ENCODE data around the gene THNSL1. TPM values are rescaled to one million over a fixed set of nuclear protein-coding genes. Genes with fewer than 3 reads are reported as not detected.

THNSL1 gene
- polyA plus RNA-seq, 3 donors, result 14.1 to 17.2 (median 15.4) TPM

DNA sequence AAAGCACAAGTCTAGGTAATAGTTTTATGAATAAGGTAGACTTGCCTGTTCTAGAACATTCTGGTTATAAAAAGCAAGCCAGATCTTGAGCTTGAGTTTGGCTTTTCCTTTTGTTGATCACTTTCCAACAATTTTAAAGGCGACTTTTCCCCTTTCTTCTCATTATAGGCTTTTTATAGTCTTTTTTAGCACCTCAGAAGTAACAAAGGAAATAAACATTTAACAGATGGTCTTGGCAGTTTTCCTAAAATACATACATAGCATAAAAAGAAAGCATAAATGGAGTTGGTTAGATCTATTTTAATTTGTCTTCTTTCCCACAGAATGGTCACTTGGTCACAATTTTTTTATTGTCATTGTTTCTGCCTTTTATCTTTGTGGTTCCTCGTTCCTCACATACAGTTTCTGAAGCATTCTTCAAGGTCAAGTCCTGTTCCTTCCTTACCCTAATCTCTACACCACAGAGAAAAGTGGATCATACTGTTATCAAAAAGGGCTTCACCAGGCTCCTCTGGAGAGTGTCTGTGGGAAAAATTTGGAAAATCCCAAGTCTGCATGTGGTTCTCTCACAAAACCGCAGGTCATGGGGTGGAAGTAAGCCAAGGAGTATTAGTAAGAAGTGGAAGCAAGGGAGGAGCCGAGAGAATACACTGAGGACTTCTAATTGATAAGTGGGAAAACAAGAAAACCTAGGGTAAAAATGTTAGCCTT, 31.3 kb downstream of the THNSL1 start:
- DNase-seq (ENCODE audit: extremely low read depth in 1 of 11, low read depth in 9 of 11, low spot score in 4 of 11), result no peak

DNA sequence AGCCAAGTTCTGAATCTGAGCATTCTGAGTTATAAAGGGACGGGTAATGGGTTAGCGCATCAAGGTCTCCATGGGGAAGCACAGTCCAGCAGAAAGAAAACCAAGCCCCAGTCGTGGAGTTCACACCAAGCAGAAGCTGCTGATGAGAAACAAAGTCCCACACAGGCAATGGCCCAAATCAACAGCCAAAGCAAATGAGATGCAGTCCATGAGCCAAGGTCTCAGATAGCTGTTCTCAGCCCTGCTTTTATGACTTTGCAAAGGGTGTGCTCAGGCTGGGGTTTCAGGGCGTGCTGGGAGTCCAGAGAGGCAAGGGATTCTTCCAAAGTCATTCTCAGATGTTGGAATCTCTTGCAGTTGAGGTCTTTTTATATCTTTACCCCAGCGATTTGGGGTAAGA, 32.0 kb downstream of the THNSL1 start:
- no peak for DNase-seq (ENCODE audit: extremely low read depth in 1 of 11, low read depth in 9 of 11, low spot score in 4 of 11)

DNA sequence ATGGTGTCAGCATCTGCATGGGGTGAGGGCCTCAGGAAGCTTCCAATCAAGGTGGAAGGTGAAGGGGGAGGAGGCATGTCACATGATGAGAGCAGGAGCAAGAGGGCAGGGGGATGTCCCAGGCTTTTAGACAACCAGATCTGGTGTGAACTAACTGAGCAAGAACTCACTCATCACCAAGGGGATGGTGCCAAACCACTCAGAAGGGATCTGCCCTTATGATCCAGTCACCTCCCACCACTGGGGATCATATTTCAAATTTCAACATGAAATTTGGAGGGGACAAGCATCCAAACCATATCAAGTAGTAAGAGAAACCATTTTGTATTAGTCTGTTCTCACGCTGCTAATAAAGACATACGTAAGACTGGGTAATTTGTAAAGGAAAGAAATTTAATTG, 33.6 kb downstream of the THNSL1 start:
- no peak for DNase-seq (ENCODE audit: extremely low read depth in 1 of 11, low read depth in 9 of 11, low spot score in 4 of 11)

DNA sequence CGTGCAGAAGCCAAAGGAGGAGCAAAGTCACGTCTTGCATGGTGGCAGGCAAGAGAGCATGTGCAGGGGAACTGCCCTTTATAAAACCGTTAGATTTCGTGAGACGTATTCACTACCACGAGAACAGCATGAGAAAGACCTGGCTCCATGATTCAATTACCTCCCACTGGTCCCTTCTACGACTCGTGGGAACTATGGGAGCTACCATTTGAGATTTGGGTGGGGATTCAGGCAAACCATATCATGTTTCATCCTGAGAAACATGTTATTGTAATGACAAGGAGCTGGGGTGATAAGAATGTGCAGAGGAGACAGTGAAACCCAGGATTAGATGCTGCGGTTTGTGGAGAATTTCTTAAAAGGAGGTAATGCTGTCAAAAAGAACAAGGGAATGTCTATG, 34.0 kb downstream of the THNSL1 start:
- DNase-seq (ENCODE audit: extremely low read depth in 1 of 11, low read depth in 9 of 11, low spot score in 4 of 11), result no peak

DNA sequence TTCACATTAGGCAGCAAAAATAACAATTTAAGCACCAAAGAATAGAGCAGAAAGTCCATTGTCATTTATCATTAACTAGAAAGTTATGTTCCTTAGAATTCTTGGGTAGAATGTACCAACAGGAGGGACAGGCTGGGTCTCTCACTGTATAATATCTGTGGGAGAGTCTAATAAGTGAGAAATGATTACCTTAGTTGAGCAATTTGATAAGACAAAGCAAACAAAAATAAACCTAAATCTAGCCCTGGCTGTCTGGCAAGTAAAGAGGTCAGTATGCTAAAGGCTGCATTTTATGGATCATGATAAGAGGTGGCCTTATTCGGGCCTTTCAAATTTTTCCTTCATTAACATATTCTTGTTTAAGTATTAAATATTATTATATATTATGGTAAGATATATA, 35.6 kb downstream of the THNSL1 start:
- DNase-seq (ENCODE audit: extremely low read depth in 1 of 11, low read depth in 9 of 11, low spot score in 4 of 11), result no peak

DNA sequence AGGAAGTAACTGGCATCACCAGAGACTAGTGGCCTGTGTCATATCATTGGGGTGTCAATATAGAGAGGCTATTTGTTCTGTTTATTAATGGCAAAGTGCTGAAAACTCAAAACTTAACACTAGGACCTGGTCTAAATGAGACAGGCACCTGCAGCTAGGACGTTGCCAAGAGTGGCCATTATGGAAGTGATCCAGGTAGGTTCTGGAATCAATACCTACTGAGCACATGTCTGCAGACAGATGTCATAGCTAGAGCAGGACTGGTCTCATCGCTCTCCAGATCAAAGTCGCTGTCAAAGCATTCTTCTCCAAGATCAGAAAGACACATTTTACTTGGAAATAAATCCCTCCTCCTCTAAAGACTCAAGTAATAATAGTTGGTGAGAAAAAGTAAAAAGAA, 40.3 kb downstream of the THNSL1 start:
- DNase-seq (ENCODE audit: extremely low read depth in 1 of 11, low read depth in 9 of 11, low spot score in 4 of 11), result no peak

DNA sequence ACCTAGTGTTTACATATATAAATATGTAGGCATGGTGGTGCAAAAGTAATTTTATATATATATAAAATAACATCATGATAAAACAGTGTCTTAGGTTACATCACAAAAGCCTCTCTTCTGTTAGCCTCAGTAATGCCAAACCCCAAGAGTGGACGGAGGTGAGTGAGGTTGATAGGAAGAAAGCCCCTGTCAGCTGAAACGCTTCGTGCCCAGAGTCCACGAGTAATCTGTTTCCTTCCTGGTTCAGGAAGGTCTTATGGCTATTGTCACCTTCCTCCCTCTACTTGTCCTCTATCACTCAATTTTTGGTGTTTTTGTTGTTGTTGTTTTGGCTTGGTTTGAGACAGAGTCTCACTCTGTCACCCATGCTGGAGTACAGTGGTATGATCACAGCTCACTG, 41.5 kb downstream of the THNSL1 start:
- no peak for DNase-seq (ENCODE audit: extremely low read depth in 1 of 11, low read depth in 9 of 11, low spot score in 4 of 11)

DNA sequence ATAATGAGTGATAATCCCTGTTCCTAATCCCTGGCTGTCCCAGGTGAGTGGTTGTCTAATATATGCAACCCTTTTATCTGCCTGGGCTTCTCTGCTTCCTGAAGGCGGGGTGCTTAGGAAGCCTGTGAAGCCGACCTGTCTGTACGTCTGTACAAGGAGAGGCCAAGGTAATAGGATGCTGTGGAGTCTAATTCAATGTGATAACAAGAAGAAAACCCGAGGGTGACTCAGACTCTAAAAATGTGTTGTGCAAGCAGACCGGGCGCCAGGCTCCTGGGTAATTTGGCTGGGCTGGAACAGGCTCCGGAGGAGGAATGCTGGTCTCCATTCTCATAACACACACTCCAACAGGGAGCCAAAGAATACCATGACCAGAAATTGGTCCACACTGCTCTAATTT, 43.6 kb downstream of the THNSL1 start:
- DNase-seq (ENCODE audit: extremely low read depth in 1 of 11, low read depth in 9 of 11, low spot score in 4 of 11), result no peak

DNA sequence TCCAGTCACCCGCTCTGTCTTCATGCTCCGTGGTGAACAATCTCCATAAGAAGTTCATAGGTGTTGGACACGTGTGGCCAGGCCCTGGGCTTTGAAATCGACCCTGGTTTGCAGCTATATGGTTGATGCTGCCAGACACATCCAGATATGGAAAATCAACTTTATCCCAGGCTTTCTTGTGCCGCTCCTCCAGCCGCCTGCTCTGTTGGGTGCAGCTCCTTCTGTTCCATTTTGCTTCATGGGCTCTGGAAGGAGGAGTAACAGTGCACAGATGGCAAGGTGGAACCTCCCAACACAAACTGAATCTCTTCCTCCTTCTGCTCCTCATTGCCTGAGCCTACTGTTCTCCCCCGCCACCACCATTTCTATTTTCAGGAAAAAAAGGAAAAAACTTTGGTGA, 44.7 kb downstream of the THNSL1 start:
- DNase-seq (ENCODE audit: extremely low read depth in 1 of 11, low read depth in 9 of 11, low spot score in 4 of 11), result no peak

DNA sequence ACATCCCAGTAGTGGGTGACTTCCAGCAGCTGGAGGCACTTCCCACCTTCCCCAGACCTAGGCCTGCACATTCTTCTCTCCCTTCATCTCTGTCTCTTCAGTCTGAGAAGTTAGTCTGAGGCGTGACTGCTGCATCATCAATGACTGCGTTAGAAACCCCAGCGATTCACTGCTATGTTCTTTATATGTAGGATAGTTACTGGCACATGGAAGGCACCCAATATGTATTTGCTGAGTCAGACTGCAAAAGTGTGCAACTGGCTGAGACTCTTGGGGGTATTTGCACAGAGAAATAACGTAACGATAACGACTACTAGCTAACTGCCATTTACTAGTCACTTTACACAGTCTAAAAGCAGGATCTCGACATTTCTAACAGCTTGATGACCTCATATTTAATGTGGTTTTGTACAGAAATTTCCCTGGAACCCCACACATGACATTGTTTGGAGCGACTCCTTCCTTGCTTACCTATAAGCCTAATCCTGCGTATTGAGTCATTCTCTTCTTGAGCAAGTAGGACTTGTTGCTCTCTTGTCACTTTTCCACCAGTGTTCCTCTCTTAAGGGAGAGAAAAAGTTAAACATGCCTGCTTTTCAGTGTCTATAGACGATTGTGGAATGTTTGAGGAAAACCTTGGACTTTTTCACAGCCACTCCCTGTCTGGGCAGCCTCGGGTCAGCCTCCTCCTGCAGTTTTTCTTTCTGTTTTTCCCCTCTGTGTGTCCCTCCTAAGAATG, 45.5 kb downstream of the THNSL1 start:
- DNase-seq (ENCODE audit: extremely low read depth in 1 of 11, low read depth in 9 of 11, low spot score in 4 of 11), result no peak

DNA sequence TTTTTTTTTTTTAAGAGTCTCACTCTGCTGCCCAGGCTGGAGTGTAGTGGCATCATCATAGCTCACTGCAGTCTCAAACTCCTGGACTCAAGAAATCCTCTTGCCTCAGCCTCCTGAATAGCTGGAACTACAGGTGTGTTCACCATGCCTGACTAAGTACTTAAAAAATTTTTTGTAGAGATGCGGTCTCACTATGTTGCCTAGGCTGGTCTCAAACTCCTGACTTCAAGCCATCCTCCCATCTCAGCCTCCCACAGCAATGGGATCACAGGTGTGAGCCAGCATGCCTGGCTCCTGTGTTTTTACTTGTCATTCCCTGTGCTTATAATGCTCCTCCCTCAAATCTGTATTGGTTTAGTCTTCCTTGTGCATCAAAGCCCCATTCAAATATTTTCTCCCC, 46.7 kb downstream of the THNSL1 start:
- no peak for DNase-seq (ENCODE audit: extremely low read depth in 1 of 11, low read depth in 9 of 11, low spot score in 4 of 11)

DNA sequence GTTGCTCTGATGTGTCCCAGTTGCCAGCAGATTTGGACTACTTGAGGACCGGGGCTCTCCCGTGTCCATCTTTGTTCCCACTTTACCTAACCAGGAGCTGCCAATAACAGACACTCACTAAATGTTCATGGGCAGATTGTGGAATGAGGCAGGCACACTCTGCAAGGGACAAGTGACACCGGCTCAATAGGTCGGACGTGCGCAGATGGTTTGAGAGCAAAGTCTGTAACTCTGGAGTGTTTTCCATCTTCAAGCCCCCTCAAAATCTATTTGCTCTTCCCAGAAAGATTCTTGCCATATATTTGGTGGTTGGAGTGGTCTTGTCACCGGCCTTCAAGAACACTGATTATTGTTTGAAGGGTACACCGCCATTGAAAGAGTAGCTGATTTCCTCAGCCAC, 47.2 kb downstream of the THNSL1 start:
- no peak for DNase-seq (ENCODE audit: extremely low read depth in 1 of 11, low read depth in 9 of 11, low spot score in 4 of 11)

DNA sequence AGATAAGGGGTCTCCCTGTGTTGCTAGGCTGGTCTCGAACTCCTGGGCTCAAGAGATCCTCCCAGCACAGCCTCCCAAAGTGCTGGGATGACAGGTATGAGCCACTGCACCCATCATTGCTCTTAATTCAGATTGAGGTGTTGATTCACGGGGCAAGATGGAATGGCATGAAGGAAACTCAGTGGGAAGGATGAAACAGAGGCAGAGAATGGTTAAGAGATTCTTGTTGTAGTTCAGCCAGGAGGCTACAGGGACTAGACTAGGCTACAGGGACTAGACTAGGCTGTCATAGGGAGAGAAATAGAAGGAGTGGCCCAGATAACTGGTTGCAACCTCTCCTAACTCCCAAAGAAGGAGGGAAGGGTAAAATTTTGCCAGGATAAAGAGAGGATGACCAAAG, 48.0 kb downstream of the THNSL1 start:
- DNase-seq (ENCODE audit: extremely low read depth in 1 of 11, low read depth in 9 of 11, low spot score in 4 of 11), result no peak

DNA sequence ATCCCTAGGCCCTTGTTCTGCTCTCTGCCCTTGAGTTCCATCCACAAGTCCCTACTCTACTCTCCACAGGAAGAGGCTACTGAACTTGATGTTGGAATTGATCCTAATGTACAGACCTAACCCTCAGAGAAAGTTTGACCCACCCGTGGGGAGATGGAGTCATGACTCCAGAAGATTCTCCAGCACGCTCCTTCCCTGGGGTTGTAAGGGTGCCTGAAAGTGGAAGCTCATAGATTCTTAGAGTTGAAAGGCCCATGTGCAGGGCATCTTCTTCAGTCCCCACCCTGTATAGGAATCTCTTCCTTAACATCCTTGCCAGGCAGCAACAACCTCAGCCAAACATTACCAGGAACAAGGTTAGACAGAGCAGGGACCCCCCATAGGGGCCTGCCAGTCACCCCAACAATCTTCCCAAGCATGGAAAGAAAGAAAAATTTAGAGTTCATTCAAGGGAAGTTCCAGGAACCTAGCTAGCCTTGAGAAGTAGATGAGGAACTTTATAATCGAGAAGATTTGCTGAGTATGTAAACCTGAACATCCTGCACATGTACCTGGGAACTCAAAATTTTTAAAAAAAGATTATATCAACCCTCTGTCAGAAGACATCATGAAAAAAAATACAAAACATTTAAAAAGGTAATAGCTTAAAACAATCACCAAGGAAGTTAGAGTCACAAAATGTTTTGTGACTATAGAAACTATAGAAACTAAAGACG, 49.5 kb downstream of the THNSL1 start:
- DNase-seq (ENCODE audit: extremely low read depth in 1 of 11, low read depth in 9 of 11, low spot score in 4 of 11), result no peak

DNA sequence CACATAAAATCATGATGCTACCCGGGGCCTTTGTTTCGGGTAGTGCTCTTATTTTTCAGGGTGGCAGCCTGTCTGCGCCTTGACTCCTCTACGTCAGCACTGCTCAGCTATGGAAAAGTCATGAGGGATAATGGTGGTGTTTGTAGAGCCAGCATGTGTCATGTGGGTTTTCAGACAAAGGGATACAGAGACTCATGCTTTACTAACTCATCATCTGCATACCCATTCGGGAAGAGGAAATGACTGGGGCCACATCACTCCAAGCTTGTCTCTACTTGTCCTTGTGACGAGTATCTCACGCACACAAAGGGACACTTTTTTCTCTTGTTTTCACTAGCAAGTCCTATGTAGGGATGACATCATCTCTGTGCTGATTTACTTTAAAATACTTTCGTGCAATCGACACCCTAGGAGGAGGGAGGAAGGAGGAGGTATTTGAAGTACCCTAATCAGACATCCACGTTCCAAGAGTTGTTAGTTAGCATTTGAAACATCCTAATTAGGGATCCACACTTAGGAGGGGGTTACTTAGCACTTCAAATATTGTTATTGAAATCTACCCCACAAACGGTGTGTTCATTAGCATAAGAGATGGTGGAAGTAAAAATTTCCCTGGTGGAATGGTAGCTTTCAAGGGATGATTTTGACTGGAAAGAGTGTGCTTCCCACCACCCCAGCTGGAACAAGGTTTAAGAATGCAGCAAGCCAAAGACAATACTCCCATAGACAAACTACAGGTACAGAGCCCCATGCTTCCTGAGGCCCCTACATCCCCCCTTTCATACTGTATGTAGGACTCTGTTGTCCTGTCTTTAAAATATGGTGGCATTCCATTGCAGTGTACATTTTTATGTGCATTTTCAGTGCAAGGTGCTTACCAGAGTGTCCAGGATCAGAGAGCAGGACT, 52.0 kb downstream of the THNSL1 start:
- no peak for DNase-seq (ENCODE audit: extremely low read depth in 1 of 11, low read depth in 9 of 11, low spot score in 4 of 11)

DNA sequence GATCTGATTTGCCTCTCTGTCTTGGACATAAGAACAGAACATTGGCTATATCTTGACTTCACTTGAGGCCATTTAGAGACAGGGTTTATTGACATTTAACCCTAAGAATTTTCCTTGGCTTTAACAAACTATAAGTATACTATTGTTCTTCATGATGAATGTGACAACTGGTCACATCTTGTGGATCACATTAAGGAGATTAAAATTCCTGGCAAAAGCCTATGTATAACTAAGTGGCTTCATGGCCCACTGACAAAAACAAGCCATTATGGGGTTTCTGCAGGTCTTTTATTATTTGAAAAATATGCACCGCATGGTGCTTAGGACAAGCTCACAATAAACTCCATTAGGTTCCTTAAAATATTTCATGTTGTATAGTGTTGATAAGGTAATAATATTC, 54.8 kb downstream of the THNSL1 start:
- no peak for DNase-seq (ENCODE audit: extremely low read depth in 1 of 11, low read depth in 9 of 11, low spot score in 4 of 11)

DNA sequence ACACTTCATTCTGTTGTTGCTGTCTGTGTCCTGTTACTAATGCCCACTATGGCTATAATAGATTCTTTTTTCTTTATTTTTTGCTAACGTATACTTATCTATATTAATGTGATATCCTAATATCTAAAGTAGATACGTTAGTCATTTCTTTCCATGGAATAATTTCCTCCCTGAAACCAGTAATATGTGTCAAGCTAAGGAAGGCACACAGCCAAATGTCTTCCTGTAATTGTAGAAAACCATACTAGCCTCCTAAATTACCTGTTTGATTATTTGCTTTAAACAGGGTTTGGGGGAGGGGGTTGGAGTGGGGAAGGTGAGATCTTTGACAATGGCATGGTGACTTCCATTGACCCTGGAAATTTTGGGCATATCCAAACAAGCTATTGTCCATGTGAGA, 56.4 kb downstream of the THNSL1 start:
- no peak for DNase-seq (ENCODE audit: extremely low read depth in 1 of 11, low read depth in 9 of 11, low spot score in 4 of 11)

DNA sequence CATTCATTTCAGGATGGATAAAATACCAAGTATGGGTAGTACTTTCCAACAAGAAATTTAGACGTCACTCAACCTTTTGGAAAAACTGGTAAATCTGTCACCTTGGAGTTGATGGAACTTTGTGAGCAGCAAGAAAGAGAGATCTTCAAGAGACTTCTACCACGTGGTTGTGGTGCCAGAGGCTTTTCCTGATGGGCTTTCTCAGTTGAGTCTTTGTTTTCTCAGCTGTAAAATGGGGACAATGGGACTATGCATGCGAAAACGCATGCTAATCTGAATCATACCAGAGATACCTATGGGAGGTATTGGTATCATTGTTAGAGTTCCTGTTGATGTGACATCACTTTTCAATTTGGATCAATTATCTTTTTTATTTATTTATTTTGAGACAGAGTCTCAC, 59.4 kb downstream of the THNSL1 start:
- DNase-seq (ENCODE audit: extremely low read depth in 1 of 11, low read depth in 9 of 11, low spot score in 4 of 11), result no peak
